Naive thymus-derived CD8-positive, alpha-beta T cell (primary cell): ENCODE data around the gene YPEL1. TPM values are rescaled to one million over a fixed set of nuclear protein-coding genes. Genes with fewer than 3 reads are reported as not detected.

ENCODE experiments used
- ATAC-seq, 2 donors: fragments of 150-1000 bp; cut with Tn5 transposase in 1 of 2; sonication (Bioruptor Pico), chemical (Tn5 transposase) in 1 of 2; 1 replicate in 1 of 2; 2 replicates in 1 of 2; pipeline ENCODE4 v1.10.0; 2021; ENCODE audit warnings: mild to moderate bottlenecking in 2 of 2, moderate library complexity in 2 of 2
- POLR2A ChIA-PET: fragments of 350-600 bp; sonication (Branson Sonifier 250); formaldehyde crosslinking; loops from one replicate; lab custom pipeline; 2021; ENCODE audit warnings: antibody characterized with exemption; lab: Charles Lee
- DNase-seq, 10 donors: peaks; one replicate each; pipeline versions ENCODE4 v3.0.0 to v3.0.0-alpha.2; 2020 to 2022
- H3K27ac Mint-ChIP-seq, 10 donors: one replicate each; pipeline ENCODE4 v1.8.0; 2020 to 2022; ENCODE audit warnings: mild to moderate bottlenecking in 10 of 10, mixed read lengths in 10 of 10, moderate library complexity in 4 of 10, inconsistent platforms in 1 of 10
- H3K27me3 Mint-ChIP-seq, 5 donors: one replicate each; pipeline ENCODE4 v1.8.0; 2021 to 2022; ENCODE audit warnings: mixed read lengths in 5 of 5
- H3K36me3 Mint-ChIP-seq, 3 donors: one replicate each; pipeline ENCODE4 v1.8.0; 2020 to 2022; ENCODE audit warnings: mixed read lengths in 3 of 3, mild to moderate bottlenecking in 2 of 3, inconsistent platforms in 1 of 3
- H3K4me1 Mint-ChIP-seq, 4 donors: one replicate each; pipeline ENCODE4 v1.8.0; 2021 to 2022; ENCODE audit warnings: mixed read lengths in 4 of 4
- H3K4me3 Mint-ChIP-seq, 10 donors: one replicate each; pipeline ENCODE4 v1.8.0; 2020 to 2022; ENCODE audit warnings: mild to moderate bottlenecking in 10 of 10, mixed read lengths in 10 of 10, moderate library complexity in 6 of 10, inconsistent platforms in 1 of 10
- H3K9me3 Mint-ChIP-seq, 9 donors: one replicate each; pipeline ENCODE4 v1.8.0; 2020 to 2022; ENCODE audit warnings: mixed read lengths in 9 of 9, mild to moderate bottlenecking in 3 of 9, inconsistent platforms in 1 of 9, moderate library complexity in 1 of 9
- polyA plus RNA-seq, 3 donors: library from polyadenylated mRNA; unstranded; fragments of 300-500 nt; fragmentation: Illumina TruSeq; gene quantifications; one replicate each; pipeline ENCODE4 v1.2.3, GENCODE V29; 2021
- total RNA-seq, 8 experiments: library from RNA in 2 of 8; stranded (reverse) in 2 of 8; gene quantifications; one replicate each; pipeline ENCODE4 v1.2.3 and lab custom pipeline; 2021 to 2026

YPEL1 gene
- total and polyA plus RNA-seq, 5 experiments from 2014 or later, result 1.8 to 15.3 (median 5.3) TPM

DNA sequence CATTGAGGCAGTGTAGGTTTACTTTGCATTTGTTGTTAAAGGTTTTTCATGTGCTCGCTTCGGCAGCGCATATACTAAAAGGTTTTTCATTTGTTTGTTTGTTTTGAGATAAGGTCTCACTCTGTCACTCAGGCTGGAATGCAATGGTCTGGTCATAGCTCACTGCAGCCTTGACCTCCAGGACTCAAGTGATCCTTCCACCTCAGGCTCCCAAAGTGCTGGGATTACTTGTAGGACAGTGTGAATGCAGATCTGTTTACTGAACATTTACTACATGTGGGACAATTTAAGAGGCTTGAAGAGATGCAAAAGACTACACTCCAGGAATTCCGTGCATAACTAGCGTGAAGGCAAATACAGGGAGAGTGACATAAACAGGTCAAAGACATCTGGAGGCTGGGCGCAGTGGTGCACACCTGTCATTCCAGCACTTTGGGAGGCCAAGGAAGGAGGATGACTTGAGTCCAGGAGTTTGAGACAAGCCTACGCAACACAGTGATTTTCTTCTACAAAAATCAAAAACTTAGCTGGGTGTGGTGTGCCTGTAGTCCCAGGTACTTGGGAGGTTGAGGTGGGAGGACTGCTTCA lies 34.1 kb downstream of the YPEL1 start:
- POLR2A ChIA-PET, result no interaction called here
- Mint-ChIP-seq H3K4me1 (peaks cover 0 to 11% (median 3%) of the 10 kb centered on the region in 4 donors), H3K36me3 (peaks cover 0 to 8% (median 2%) of the 10 kb centered on the region in 3 donors), H3K27me3 (no peaks in the 10 kb centered on the region), H3K4me3 (no peak overlapping the region), H3K9me3 (no peaks in the 10 kb centered on the region), H3K27ac (peak overlapping the region in 9 of 10 donors; percentile 33 to 97 (median 71))
- DNase-seq (no peak), ATAC-seq (no peak)

DNA sequence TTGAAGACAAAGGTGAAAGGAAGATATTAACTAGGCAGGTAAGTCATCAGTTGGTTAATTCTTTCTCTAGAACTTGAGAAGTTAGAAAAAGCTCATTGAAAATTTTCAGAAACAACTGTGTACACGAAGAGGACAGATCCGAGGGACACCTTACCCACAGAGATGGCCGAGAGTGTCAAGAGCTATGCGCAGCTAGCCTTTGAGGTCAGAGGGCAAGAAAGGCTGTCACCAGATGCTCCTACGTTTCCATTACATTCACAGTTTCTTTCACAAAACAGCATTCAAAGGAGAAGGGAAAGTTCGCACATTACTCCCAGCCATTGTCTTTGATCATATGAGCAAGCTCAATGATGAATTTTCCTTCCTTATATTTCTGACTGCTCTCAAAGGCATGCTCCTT lies 34.8 kb downstream of the YPEL1 start:
- H3K9me3 Mint-ChIP-seq, result no peaks in the 10 kb centered on the region
- H3K4me1 Mint-ChIP-seq, result peaks cover 0 to 11% (median 3%) of the 10 kb centered on the region in 4 donors
- ATAC-seq, result no peak
- DNase-seq, result no peak
- H3K4me3 Mint-ChIP-seq, result no peak overlapping the region
- H3K27me3 Mint-ChIP-seq, result no peaks in the 10 kb centered on the region
- H3K27ac Mint-ChIP-seq, result peak overlapping the region in 6 of 10 donors; percentile 28 to 87 (median 60)
- H3K36me3 Mint-ChIP-seq, result peaks cover 0 to 13% (median 2%) of the 10 kb centered on the region in 3 donors
- POLR2A ChIA-PET, result no interaction called here

DNA sequence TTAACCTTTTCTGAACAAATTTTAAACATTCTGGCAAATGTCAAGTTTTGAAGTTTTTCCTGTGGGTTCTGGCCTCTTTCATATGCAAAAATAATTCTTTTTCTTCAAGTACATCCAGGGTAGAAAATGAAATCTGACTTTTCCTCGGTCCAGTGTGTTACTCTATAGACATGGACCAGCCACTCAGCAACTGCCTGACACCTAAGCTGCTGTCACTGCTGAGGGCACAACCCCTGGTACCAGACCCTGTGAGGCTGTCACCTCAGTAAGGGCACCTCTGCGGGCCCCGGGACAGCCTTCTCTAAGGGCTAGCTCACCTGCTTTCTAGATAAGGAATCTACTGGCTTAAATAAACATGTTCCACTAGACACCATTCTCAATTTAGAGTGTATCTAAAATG lies 36.0 kb downstream of the YPEL1 start:
- DNase-seq (no peak), ATAC-seq (no peak)
- peak overlapping the region in 7 of 10 donors; percentile 13 to 76 (median 36) for H3K27ac Mint-ChIP-seq
- POLR2A ChIA-PET, result interaction anchor here (0.6 kb wide), 1 partner anchor 92 kb away, joined by 7 read pairs; no protein-coding TSS in a partner anchor
- no peaks in the 10 kb centered on the region for H3K9me3 Mint-ChIP-seq
- H3K4me1 Mint-ChIP-seq, result peaks cover 0 to 11% (median 3%) of the 10 kb centered on the region in 4 donors
- no peaks in the 10 kb centered on the region for H3K27me3 Mint-ChIP-seq
- no peak overlapping the region for H3K4me3 Mint-ChIP-seq
- peaks cover 0 to 25% (median 2%) of the 10 kb centered on the region in 3 donors for H3K36me3 Mint-ChIP-seq

DNA sequence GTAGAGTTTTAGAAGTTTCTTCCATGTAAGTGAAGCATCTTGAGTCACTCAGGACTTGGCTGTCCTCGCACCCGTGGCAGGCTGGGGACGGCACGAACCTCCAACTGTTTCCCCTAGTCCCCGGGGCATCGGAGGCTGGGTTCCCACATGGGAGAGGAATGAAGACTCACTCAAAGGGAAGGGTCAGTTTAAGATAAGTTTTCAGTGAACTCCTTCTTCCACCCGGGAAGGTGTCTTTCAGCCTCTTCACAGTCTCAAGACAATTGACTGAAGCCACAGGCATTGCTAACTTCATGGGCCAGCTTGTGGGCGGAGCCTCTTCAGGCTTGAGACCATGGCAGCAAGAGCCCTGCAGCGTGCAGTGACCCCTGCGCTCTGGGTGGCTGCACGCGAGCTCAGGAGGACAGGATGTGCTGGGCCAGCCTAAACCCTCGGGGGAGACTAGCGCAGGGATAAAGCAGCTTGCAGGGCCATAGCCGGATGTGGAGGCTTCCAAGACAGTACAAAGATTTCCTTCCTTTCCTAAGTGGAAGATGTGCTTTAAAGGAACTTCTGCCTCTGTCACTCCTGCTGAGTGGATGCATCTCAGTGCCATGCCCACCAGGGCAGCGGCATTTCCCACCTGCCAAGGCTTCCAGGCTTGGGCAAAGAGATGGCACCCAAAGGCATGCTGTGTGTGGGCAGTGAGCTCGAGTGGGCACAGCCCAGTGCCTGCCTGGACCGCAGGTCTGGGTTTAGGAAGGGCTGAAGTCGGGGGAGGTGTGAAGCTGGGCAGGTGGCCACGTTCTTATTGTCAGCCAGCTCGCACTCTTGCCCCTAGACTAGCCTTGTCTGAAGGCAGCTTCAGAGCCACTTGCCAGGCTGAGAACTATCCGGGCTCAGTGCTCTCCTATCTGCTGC lies 36.9 kb downstream of the YPEL1 start:
- Mint-ChIP-seq H3K4me3 (no peak overlapping the region), H3K27ac (peak overlapping the region in 5 of 10 donors; percentile 33 to 53 (median 41)), H3K27me3 (no peaks in the 10 kb centered on the region), H3K36me3 (peaks cover 0 to 28% (median 2%) of the 10 kb centered on the region in 3 donors), H3K9me3 (no peaks in the 10 kb centered on the region), H3K4me1 (peaks cover 0 to 11% (median 3%) of the 10 kb centered on the region in 4 donors)
- DNase-seq (no peak), ATAC-seq (no peak)
- POLR2A ChIA-PET, result interaction anchor here (0.6 kb wide), 1 partner anchor 91 kb away, joined by 7 read pairs; no protein-coding TSS in a partner anchor

DNA sequence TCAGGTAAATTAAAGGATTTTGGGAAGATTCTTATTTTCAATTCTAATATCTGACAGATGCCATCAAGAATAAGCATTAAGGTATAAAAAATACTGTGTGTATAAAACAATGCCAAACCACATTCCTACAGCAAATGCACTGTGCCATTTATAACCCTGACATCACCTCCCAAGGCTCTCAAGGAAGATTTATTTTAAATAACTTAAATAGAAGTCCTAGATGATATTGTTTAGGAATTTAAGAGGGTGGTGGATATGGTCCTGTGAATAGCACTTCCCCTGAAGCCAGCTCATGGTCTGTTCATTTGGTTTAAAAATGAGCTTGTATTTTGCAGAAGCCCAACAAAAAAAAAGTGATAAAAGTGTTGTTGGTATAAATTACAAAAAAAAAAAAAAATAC lies 37.7 kb downstream of the YPEL1 start:
- peaks cover 0 to 11% (median 3%) of the 10 kb centered on the region in 4 donors for H3K4me1 Mint-ChIP-seq
- ATAC-seq (no peak), DNase-seq (no peak)
- POLR2A ChIA-PET, result no interaction called here
- H3K27ac Mint-ChIP-seq, result no peak overlapping the region
- H3K9me3 Mint-ChIP-seq, result no peaks in the 10 kb centered on the region
- no peaks in the 10 kb centered on the region for H3K27me3 Mint-ChIP-seq
- H3K36me3 Mint-ChIP-seq, result peaks cover 0 to 34% (median 2%) of the 10 kb centered on the region in 3 donors
- H3K4me3 Mint-ChIP-seq, result no peak overlapping the region

DNA sequence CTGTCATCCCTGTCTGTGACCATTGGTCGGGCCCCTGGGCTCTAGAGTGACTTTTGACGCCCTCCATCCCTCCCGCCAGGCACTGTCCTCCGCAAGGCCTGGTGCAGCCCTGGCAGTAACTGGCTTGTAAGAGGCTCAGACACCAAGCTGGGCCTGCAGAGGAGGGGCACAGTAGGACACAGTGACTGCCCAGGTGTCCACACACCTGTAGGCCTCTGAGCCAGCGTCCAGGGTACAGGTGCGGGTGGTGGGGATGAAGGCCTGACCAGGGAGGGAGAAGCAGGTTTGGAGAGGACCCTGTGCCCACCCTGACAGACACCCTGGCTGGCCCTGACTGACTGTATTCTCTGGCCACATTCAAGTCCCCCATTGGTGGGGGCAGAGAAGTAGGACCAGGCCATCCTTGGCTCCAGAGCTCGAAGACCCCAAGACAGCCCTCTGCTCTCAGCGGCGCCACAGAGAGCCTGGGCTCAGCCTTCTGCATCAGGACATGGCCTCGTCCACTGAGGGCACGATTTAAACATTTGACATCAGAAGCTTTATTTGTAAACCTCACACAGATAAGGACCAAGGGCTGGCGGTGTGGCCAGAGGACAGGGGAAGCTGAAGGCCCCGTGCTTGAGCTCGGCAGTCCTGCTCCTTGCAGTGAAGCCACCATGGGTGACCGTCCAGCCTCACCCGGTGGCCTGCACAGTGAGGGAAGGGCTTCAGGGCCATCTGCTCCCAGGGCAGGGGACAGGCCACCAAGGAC lies 38.4 kb downstream of the YPEL1 start:
- H3K4me3 Mint-ChIP-seq, result no peak overlapping the region
- peak overlapping the region in 6 of 10 donors; percentile 29 to 75 (median 42) for H3K27ac Mint-ChIP-seq
- H3K9me3 Mint-ChIP-seq, result no peaks in the 10 kb centered on the region
- peaks cover 0 to 6% (median under 1%) of the 10 kb centered on the region in 4 donors for H3K4me1 Mint-ChIP-seq
- ATAC-seq, result no peak
- POLR2A ChIA-PET, result no interaction called here
- DNase-seq, result no peak
- peaks cover 0 to 41% (median 2%) of the 10 kb centered on the region in 3 donors for H3K36me3 Mint-ChIP-seq
- no peaks in the 10 kb centered on the region for H3K27me3 Mint-ChIP-seq

DNA sequence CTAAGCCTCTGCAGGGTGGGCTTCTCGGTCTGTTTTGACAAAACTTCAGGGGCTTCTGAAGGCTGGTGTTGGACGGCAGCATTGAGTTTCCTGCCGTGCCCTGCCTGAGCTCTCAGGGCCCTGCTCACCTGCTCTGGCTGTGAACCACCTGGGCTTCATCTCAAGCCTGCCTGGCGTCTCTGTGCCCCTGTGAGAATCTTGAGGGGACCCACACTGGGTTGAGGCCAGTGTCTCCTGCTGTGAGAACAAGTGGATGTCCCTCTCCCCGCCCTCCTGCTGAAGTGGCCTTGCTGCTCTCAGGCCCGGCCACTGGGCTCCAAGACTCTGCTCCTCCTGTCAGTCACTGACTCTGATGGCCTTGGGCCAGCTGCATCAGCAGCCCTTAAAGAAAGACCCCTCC lies 39.5 kb downstream of the YPEL1 start:
- POLR2A ChIA-PET, result no interaction called here
- Mint-ChIP-seq H3K9me3 (no peaks in the 10 kb centered on the region), H3K4me1 (peaks cover 0 to 3% (median 0%) of the 10 kb centered on the region in 4 donors), H3K27ac (peak overlapping the region in 5 of 10 donors; percentile 29 to 87 (median 67)), H3K36me3 (peaks cover 0 to 52% (median 2%) of the 10 kb centered on the region in 3 donors), H3K4me3 (no peak overlapping the region), H3K27me3 (no peaks in the 10 kb centered on the region)
- no peak for DNase-seq
- no peak for ATAC-seq

DNA sequence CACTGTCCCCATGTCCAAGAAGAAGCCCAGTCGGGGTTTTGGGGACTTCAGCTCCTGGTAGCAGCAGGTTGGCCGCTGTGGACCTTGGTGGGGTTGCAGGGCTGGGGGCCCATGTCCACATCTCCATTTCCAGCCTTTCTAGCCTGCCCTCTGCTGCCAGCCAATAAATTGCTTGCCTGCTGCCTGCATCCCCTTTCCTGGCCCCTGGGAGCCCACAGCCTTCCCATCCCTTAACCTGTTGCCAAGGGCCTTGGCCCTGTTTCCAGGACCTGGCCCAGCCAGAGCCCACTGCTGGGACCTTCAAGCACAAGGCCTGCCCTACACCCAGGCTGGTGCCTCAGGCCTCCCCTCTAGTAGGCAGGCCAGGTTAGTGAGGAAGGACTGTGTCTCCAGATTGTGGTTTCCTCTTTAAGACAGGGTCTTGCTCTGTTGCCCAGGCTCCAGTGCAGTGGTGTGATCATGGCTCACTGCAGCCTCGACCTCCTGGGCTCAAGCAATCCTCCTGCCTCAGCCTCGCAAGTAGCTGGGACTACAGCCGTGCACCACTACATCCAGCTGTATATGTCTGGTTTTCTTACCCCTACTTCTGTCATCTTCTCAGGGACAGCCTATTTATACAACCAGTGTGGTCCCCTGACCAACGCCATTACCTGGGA lies 40.0 kb downstream of the YPEL1 start:
- DNase-seq, result no peak
- peaks cover 0 to 57% (median 2%) of the 10 kb centered on the region in 3 donors for H3K36me3 Mint-ChIP-seq
- H3K27me3 Mint-ChIP-seq, result no peaks in the 10 kb centered on the region
- peaks cover 0 to 3% (median 1%) of the 10 kb centered on the region in 4 donors for H3K4me1 Mint-ChIP-seq
- no peak overlapping the region for H3K4me3 Mint-ChIP-seq
- POLR2A ChIA-PET, result no interaction called here
- no peaks in the 10 kb centered on the region for H3K9me3 Mint-ChIP-seq
- H3K27ac Mint-ChIP-seq, result peak overlapping the region in 3 of 10 donors; percentile 31 to 74 (median 43)
- no peak for ATAC-seq

DNA sequence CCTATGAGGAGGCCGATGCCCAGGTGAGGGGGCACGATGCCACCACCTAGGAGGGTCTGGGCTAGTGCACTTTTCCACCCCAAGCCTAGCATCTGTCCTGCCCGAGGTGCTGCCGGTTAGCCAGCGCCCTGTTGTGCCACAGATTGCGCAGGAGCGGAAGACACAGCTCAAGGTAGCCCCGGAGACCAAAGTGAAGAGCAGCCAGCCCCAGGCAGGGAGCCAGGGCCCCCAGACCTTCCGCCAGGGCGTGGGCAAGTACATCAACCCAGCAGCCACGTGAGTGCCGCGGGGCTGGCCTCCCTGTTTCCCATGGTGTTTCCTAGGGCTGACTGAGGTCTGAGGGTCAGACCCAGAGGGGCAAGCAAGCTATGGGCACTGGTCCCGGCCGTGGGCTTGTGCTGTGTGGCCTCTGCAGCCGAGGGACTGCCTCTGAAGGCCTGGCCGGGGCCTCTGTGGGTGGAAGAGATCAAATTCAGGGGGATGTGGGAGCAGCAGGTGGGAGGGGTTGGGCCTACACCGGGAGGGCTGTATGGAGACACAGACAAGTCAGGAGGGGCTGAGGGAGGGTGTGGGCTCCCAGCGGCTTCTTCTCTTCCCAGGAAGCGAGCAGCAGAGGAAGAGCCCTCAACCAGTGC lies 40.7 kb downstream of the YPEL1 start:
- Mint-ChIP-seq H3K27me3 (no peaks in the 10 kb centered on the region), H3K36me3 (peaks cover 0 to 60% (median 2%) of the 10 kb centered on the region in 3 donors), H3K9me3 (no peaks in the 10 kb centered on the region), H3K27ac (peak overlapping the region in 3 of 10 donors; percentile 47 to 89 (median 79)), H3K4me3 (no peak overlapping the region), H3K4me1 (peaks cover 0 to 5% (median 4%) of the 10 kb centered on the region in 4 donors)
- no peak for DNase-seq
- POLR2A ChIA-PET, result no interaction called here
- ATAC-seq, result no peak

DNA sequence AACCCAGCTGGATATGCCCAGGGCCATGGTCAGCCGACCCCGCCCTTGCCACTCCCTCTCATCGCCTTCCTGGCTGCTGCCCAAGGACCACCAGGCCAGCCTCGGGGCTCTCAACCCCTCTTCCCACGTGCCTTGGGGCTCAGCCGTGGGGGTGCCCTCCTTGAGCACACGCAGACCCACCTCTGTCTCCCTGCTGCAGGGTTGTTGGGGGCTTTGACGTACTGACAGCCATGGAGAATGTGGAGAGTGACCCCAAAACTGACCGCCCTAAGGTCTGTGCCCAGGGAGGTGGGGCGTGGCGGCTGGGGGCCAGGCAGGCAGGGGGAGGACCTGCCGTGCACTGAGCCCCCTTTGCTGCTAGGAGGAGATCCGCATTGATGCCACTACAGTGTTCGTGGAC lies 41.2 kb downstream of the YPEL1 start:
- H3K27me3 Mint-ChIP-seq, result no peaks in the 10 kb centered on the region
- peaks cover 0 to 8% (median 7%) of the 10 kb centered on the region in 4 donors for H3K4me1 Mint-ChIP-seq
- H3K36me3 Mint-ChIP-seq, result peaks cover 0 to 63% (median 2%) of the 10 kb centered on the region in 3 donors
- POLR2A ChIA-PET, result no interaction called here
- no peak for ATAC-seq
- no peaks in the 10 kb centered on the region for H3K9me3 Mint-ChIP-seq
- H3K4me3 Mint-ChIP-seq, result no peak overlapping the region
- DNase-seq, result no peak
- H3K27ac Mint-ChIP-seq, result peak overlapping the region in 1 of 10 donors; percentile 49

DNA sequence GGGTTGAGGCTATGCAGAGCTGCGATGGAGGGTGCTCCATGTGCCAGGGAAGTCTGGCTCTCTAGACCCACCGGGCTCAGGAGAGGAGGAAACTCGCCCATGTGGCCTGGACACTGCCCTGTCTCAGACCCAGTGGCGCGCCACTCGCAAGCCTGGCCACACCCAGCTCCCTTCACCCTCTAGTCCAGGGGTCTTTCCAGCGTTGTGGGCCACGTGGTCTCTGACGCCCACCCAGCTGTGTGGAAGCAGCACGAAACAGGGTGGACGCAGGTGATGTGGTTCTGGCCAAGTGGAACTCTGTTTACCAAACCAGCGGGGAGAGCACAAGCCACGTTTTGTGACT lies 41.6 kb downstream of the YPEL1 start:
- POLR2A ChIA-PET, result no interaction called here
- peaks cover 0 to 8% (median 7%) of the 10 kb centered on the region in 4 donors for H3K4me1 Mint-ChIP-seq
- no peak overlapping the region for H3K4me3 Mint-ChIP-seq
- H3K9me3 Mint-ChIP-seq, result no peaks in the 10 kb centered on the region
- H3K36me3 Mint-ChIP-seq, result peaks cover 0 to 67% (median 2%) of the 10 kb centered on the region in 3 donors
- no peak for DNase-seq
- no peak for ATAC-seq
- H3K27ac Mint-ChIP-seq, result no peak overlapping the region
- no peaks in the 10 kb centered on the region for H3K27me3 Mint-ChIP-seq
